Fibroblast of lung (primary cell): Measurements from ENCODE around the gene N4BP2. TPM values are rescaled to one million over a fixed set of nuclear protein-coding genes. Genes with fewer than 3 reads are reported as not detected.
"Not testable (repeated sequence)": the region's sequence is repeated elsewhere in the genome, so short reads cannot be mapped to it uniquely, and the experiment has no call there.

Source experiments
- DNase-seq, 2 donors: peaks; one replicate each; pipeline versions ENCODE4 v3.0.0 to v3.0.0-alpha.2; 2010; ENCODE audit warnings: low read depth in 2 of 2
- H2AFZ ChIP-seq: 2 replicates; pipeline ENCODE4 v1.5.1; 2012; ENCODE audit warnings: low read length, control low read depth, inconsistent platforms
- H3K27ac ChIP-seq: 2 replicates; pipeline ENCODE4 v1.5.1; 2011; ENCODE audit warnings: low read length, control low read depth; ENCODE audit not compliant: insufficient read depth
- H3K27me3 ChIP-seq: 2 replicates; pipeline ENCODE4 v1.5.1; 2011; ENCODE audit warnings: mild to moderate bottlenecking, low read length; ENCODE audit not compliant: control insufficient read depth, insufficient read depth
- H3K36me3 ChIP-seq: 2 replicates; pipeline ENCODE4 v1.5.1; 2011; ENCODE audit warnings: low read length; ENCODE audit not compliant: control insufficient read depth, insufficient read depth
- H3K4me1 ChIP-seq: 2 replicates; pipeline ENCODE4 v1.5.1; 2011; ENCODE audit warnings: low read length; ENCODE audit not compliant: control insufficient read depth, insufficient read depth; ENCODE audit errors: extremely low read depth
- H3K4me2 ChIP-seq: 2 replicates; pipeline ENCODE4 v1.5.1; 2011; ENCODE audit warnings: low read length, control low read depth; ENCODE audit not compliant: insufficient read depth; ENCODE audit errors: extremely low read depth
- H3K4me3 ChIP-seq, 4 experiments: fragments of 200-600 bp in 1 of 4; sonication (generic) in 1 of 4; replicated peaks in 1 of 4; 2 replicates each; pipeline ENCODE4 v1.5.1; 2011 to 2016; ENCODE audit warnings: low read length in 4 of 4, low read depth in 3 of 4, mild to moderate bottlenecking in 3 of 4, control low read depth in 2 of 4, inconsistent platforms in 1 of 4, mixed read lengths in 1 of 4; ENCODE audit not compliant: insufficient read depth in 1 of 4; ENCODE audit errors: control extremely low read depth in 1 of 4
- H3K79me2 ChIP-seq: 2 replicates; pipeline ENCODE4 v1.5.1; 2012; ENCODE audit warnings: mild to moderate bottlenecking, low read length, inconsistent platforms; ENCODE audit not compliant: control insufficient read depth, insufficient read depth
- H3K9ac ChIP-seq: 2 replicates; pipeline ENCODE4 v1.5.1; 2011; ENCODE audit warnings: mild to moderate bottlenecking, low read length, control low read depth; ENCODE audit not compliant: insufficient read depth
- H3K9me3 ChIP-seq: 2 replicates; pipeline ENCODE4 v1.5.1; 2012; ENCODE audit warnings: low read depth, low read length; ENCODE audit not compliant: control insufficient read depth, insufficient read depth
- H4K20me1 ChIP-seq: 2 replicates; pipeline ENCODE4 v1.5.1; 2011; ENCODE audit warnings: low read length; ENCODE audit not compliant: control insufficient read depth, insufficient read depth; ENCODE audit errors: extremely low read depth
- CTCF ChIP-seq, 2 donors: IDR thresholded peaks in 1 of 2; conservative IDR thresholded peaks in 1 of 2; 1 replicate in 1 of 2; 2 replicates in 1 of 2; pipeline ENCODE4 v1.5.1; 2011 to 2012; ENCODE audit warnings: low read length in 2 of 2, control low read depth in 1 of 2, inconsistent platforms in 1 of 2, low read depth in 1 of 2, mild to moderate bottlenecking in 1 of 2
- EZH2 ChIP-seq: IDR thresholded peaks from 2 replicates; pipeline ENCODE4 v1.5.1; 2012; ENCODE audit warnings: low read length, control low read depth, mild to moderate bottlenecking; ENCODE audit errors: missing control alignments
- polyA plus RNA-seq, 2 donors: library from polyadenylated mRNA; depleted of rRNA in 1 of 2; stranded (reverse) in 1 of 2; unstranded in 1 of 2; fragments of >200 nt; gene quantifications; 2 replicates each; pipeline ENCODE4 v1.2.1, GENCODE V29; 2011 to 2012; ENCODE audit warnings: missing spikeins in 1 of 2
- total RNA-seq: library from RNA; depleted of rRNA; stranded (reverse); fragments of >200 nt; gene quantifications from 2 replicates; pipeline ENCODE4 v1.2.1, GENCODE V29; 2014

N4BP2 gene
- total and polyA plus RNA-seq, 2 donors (not counting 1 experiment from before 2014, with no cell fraction given): 3.0 to 5.3 TPM

- TF ChIP-seq CTCF (conservative IDR thresholded peaks at IDR 0.05 in 1 of 2, IDR thresholded peaks at IDR 0.05 in 1 of 2; ENCODE audit: low read depth in 1 of 2, low read length in 2 of 2) (no peak), EZH2 (no peak)
These were observed 87.4 kb downstream of the N4BP2 start for GRCh38 chr4:40143926-40144508.

DNA sequence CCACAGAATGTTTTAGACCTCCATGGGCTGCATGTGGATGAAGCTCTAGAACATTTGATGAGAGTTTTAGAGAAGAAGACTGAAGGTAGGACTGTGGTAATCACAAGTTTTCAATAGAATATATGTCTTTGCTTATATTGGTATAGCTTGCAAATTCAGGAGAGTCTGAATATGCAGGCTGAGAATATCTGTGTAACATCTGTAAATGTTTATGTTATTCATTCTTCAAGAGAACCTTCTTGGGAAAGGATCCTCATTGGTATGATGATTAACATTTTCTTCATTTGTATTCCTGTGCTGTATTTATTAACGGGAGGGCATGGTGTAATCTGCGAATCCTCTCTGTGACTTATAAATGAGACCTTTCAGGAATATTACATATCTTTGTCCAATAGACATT, 88.1 kb downstream of the N4BP2 start:
- H3K9me3 ChIP-seq: no peaks in the 10 kb centered on the region
- no peak overlapping the region for H3K9ac ChIP-seq
- no peaks in the 10 kb centered on the region for H3K79me2 ChIP-seq
- H3K4me1 ChIP-seq: no peaks in the 10 kb centered on the region
- H3K27me3 ChIP-seq: no peaks in the 10 kb centered on the region
- no peak for TF ChIP-seq EZH2
- TF ChIP-seq CTCF (conservative IDR thresholded peaks at IDR 0.05 in 1 of 2, IDR thresholded peaks at IDR 0.05 in 1 of 2; ENCODE audit: low read depth in 1 of 2, low read length in 2 of 2): no peak
- H4K20me1 ChIP-seq: no peaks in the 10 kb centered on the region
- H3K36me3 ChIP-seq: no peaks in the 10 kb centered on the region
- no peak overlapping the region for H3K4me2 ChIP-seq
- H3K4me3 ChIP-seq: no peak overlapping the region
- H3K27ac ChIP-seq: no peak overlapping the region
- no peak overlapping the region for H2AFZ ChIP-seq
- no peak for DNase-seq

More at GRCh38 chr4:40143926-40144508, 87.4 kb downstream of the N4BP2 start:
- no peak overlapping the region for H2AFZ ChIP-seq
- no peaks in the 10 kb centered on the region for H3K79me2 ChIP-seq
- DNase-seq: no peak
- H3K4me2 ChIP-seq: no peak overlapping the region
- no peaks in the 10 kb centered on the region for H3K36me3 ChIP-seq
- no peaks in the 10 kb centered on the region for H3K4me1 ChIP-seq
- H4K20me1 ChIP-seq: no peaks in the 10 kb centered on the region
- H3K27me3 ChIP-seq: no peaks in the 10 kb centered on the region
- no peaks in the 10 kb centered on the region for H3K9me3 ChIP-seq
- H3K4me3 ChIP-seq: no peak overlapping the region
- no peak overlapping the region for H3K27ac ChIP-seq
- H3K9ac ChIP-seq: no peak overlapping the region

- H3K4me3 ChIP-seq, H2AFZ ChIP-seq, H3K27ac ChIP-seq, H3K79me2 ChIP-seq, H3K4me2 ChIP-seq, H4K20me1 ChIP-seq, H3K36me3 ChIP-seq, H3K27me3 ChIP-seq, H3K9me3 ChIP-seq, H3K4me1 ChIP-seq, H3K9ac ChIP-seq, DNase-seq: not testable (repeated sequence)
These were observed 90.8 kb downstream of the N4BP2 start for GRCh38 chr4:40147490-40147889.
